HFF-Myc (cell line): ENCODE measurements around the gene VPS16.

ENCODE experiments used
- DNase-seq: peaks from one replicate; pipeline ENCODE4 v3.0.0-alpha.2; 2011; ENCODE audit warnings: low read depth; ENCODE audit errors: extremely low read depth
- H3K4me3 ChIP-seq: replicated peaks from 2 replicates; pipeline ENCODE4 v1.5.1; 2011; ENCODE audit warnings: low read depth, mild to moderate bottlenecking, control low read depth, low read length
- TF ChIP-seq, protein P1 (sequence below): IDR thresholded peaks from 2 replicates; pipeline ENCODE4 v1.5.1; 2012; ENCODE audit warnings: mild to moderate bottlenecking, low read depth, low read length, control low read depth; ENCODE audit errors: missing control alignments

Gene VPS16

DNA sequence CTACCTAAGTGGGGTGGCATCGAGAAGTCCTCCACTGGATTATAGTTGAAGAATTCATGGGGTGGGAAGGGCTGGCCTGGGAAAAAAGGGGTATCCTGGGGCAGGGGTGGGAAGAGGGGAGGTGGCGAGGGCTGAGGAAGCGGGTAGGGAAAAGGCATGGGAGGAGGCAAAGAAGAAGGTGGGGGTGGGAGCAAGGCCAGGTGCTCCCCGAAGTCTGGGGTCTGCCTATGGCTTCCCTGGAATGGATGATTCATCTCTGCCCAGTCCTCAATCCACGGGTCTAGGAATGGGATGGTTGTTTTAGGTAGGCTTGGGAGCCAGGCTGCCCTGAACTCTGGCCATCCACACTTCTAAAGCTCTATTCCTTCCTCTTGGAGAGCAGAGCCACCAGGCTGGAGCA, 4.5 kb upstream of the VPS16 start:
- DNase-seq: no peak
- TF ChIP-seq, protein P1, sequence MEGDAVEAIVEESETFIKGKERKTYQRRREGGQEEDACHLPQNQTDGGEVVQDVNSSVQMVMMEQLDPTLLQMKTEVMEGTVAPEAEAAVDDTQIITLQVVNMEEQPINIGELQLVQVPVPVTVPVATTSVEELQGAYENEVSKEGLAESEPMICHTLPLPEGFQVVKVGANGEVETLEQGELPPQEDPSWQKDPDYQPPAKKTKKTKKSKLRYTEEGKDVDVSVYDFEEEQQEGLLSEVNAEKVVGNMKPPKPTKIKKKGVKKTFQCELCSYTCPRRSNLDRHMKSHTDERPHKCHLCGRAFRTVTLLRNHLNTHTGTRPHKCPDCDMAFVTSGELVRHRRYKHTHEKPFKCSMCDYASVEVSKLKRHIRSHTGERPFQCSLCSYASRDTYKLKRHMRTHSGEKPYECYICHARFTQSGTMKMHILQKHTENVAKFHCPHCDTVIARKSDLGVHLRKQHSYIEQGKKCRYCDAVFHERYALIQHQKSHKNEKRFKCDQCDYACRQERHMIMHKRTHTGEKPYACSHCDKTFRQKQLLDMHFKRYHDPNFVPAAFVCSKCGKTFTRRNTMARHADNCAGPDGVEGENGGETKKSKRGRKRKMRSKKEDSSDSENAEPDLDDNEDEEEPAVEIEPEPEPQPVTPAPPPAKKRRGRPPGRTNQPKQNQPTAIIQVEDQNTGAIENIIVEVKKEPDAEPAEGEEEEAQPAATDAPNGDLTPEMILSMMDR: no peak

DNA sequence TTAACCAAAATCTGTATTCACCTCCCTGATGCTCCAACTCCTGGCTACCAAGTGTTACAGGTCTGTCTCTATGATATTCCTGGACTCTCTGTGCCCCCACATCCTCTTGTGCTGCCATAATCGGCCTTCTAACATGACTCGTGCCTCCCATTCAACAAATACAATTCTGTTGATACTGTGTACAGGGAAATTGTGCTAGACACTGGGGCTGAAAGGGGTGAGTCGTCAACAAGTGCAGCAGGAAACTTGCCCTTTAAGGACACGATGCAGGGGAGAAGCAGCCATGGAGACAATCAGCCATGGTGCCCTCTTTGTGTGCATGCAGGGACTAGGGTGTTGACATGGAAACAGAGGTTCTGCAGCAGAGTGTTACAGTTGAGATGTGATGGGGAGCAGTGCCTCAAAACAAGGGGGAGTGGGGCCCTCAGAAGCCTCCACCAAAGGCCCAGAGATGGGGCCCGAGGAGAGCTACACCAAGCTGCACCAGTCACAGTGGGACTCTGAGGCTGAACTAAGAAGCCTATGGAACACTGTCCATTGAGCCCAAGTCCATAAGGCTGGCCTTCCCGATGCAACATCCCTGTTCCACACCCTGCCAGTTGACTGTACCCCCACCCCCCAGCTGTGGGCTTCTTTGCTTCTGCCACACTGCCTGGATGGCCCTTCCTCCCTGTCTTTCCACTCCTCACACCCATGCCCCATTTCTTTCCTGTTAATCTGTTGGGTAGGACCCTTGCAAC, 3.2 kb upstream of the VPS16 start:
- TF ChIP-seq, protein P1: no peak
- no peak overlapping the region for H3K4me3 ChIP-seq
- no peak for DNase-seq

More for the DNA sequence above, 4.5 kb upstream of the VPS16 start:
- H3K4me3 ChIP-seq: no peak overlapping the region

DNA sequence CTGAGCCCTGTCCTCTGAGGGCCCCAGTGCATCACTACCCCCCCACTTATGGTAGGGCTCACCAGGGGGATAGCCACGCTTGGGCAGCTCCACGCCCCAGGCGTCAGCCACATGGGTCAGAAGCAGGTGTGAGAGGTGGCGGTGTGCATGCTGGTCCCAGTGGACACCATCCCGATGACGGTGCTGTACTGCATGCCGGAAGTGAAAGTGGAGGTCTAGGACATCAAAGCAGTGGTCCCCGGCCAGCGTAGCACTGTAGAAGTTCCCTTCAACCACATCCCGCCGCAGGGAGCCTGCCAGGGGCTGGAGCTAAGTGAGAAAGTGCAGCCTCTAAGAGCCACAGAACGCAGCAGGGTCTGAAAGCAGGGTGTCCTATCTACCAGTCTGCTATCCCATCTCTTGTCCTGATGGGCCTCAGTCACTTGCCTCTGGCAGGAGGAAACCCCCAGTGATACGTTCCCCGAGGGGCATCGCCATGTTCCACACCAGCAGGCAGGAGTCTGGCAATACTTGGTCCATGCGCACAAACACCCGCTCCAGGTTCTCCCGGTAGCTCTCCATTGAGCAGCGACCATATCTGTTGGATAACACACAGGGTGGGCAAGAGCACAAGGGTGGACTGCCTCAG, 2.3 kb upstream of the VPS16 start:
- H3K4me3 ChIP-seq: no peak overlapping the region
- DNase-seq: no peak

DNA sequence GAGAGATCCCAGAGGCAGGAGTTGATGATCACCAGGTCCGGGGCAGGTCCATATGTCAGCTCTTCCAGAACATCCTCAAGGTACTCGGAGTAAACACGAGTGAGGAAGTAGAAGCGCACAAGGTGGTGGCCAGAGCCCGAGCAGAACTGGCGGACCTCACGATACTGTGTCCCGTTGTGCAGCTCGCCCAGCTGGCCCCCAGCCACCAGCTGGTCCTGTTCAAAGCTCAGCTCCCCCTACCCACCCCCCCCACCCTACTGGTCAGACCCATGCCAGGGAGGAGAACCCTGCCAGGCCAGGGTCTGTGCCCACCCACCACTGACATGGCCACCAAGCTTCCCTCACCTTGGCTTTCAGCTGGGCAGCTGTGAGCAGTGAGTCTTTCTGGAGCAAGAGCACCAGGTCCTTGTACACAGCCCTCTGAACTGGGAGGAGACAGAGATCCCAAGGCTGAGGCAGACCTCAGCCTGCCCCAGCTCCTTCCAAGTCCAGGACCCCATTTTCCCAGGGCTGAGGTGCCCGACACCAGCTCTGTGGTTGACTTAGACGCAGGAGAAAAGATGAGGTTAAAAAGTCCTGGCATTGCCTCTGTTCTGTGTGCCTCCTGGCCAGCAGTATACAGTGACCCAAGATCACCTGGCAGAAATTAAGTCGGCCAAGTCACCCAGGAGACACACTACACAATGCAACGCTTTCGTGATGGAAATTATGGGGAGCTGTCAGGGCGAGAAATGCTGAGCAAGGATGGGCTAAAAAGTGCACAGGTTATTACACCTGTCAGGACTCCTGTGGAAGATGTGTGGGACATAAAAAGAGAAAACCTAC, 1.5 kb upstream of the VPS16 start:
- no peak for DNase-seq
- TF ChIP-seq, protein P1: no peak
- H3K4me3 ChIP-seq: no peak overlapping the region

More for the DNA sequence above, 2.3 kb upstream of the VPS16 start:
- TF ChIP-seq, protein P1: no peak

DNA sequence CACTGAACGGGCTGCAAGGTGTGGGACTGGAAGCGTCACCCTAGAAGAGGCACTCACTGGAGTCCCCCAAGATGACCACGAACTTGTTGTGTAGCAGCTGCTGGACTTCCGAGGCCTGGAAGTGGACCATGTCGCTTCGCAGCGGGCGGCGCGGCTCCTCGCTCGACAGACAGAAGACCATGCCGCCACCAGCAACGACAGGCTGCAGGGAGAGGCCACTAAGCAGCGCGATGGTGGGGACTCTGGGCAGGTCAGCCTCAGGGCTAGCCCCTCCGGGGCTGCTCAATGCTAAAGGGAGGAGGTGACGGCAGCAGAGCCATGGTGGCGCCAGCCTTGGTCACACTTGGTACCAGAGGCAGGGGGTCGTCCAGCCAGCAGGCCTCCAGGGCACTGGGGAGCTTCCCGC, 810 bp upstream of the VPS16 start:
- no peak for DNase-seq
- H3K4me3 ChIP-seq: peak overlapping the region; percentile 73
- TF ChIP-seq, protein P1: no peak

DNA sequence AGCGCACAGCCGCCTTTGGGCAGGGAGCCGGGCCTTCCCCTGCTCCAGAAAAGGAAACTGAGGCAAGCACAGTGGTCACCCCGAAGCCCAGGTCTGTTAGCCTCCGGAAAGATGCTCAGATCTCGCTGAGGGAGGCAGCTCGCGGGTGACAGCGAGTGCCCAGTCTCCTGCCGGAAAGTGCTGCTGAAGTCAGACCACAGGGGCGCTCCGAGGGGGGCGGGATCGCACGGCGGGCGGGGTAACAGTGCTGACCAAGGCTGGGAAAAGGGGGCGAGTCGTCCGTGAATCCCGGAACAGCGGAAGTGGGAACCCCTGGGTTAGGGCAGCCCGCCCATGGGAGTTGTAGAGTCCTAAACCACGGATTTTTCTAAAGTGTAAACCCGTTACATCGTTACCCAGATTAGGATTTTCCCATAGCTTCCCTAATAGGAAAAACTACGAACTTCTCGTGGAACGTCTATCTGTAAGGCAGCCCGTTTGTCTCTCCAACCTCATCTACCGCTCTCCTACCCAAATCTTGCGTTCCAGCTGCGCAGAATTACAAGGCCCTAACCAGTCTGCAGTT, 504 bp downstream of the VPS16 start:
- no peak for DNase-seq

More for the DNA sequence above, 504 bp downstream of the VPS16 start:
- peak overlapping the region; percentile 73 for H3K4me3 ChIP-seq
- TF ChIP-seq, protein P1: no peak
